MM.1S (cell line): Measurements from ENCODE around the gene MDGA2.

Experiments used
- DNase-seq: peaks from one replicate; pipeline ENCODE4 v3.0.0-alpha.2; 2015
- H2AFZ ChIP-seq: fragments of 300-600 bp; sonication (generic); 2 replicates; pipeline ENCODE4 v1.6.0; 2016; ENCODE audit warnings: antibody characterized with exemption, low read length
- H3F3A ChIP-seq: fragments of 300-600 bp; sonication (generic); 2 replicates; pipeline ENCODE4 v1.6.1; 2016; ENCODE audit warnings: mild to moderate bottlenecking, antibody characterized with exemption, low read length, moderate library complexity, mixed read lengths; ENCODE audit not compliant: insufficient read depth
- H3K27ac ChIP-seq: fragments of 300-600 bp; sonication (generic); 2 replicates; pipeline ENCODE4 v1.5.1; 2016; ENCODE audit warnings: mild to moderate bottlenecking, low read length
- H3K27me3 ChIP-seq: fragments of 300-600 bp; sonication (generic); replicated peaks from 2 replicates; pipeline ENCODE4 v1.6.0; 2016; ENCODE audit warnings: low read length; ENCODE audit not compliant: insufficient read depth
- H3K36me3 ChIP-seq: fragments of 300-600 bp; sonication (generic); replicated peaks from 2 replicates; pipeline ENCODE4 v1.6.1; 2016; ENCODE audit warnings: mild to moderate bottlenecking, low read length, mixed read lengths; ENCODE audit not compliant: insufficient read depth
- H3K4me1 ChIP-seq: fragments of 300-600 bp; sonication (generic); 2 replicates; pipeline ENCODE4 v1.6.1; 2016; ENCODE audit warnings: low read length, mixed read lengths
- H3K4me2 ChIP-seq: fragments of 300-600 bp; sonication (generic); 2 replicates; pipeline ENCODE4 v1.6.0; 2016; ENCODE audit warnings: low read depth, low read length
- H3K4me3 ChIP-seq: fragments of 300-600 bp; sonication (generic); 2 replicates; pipeline ENCODE4 v1.5.1; 2016; ENCODE audit warnings: low read length, mixed read lengths
- H3K79me2 ChIP-seq: fragments of 300-600 bp; sonication (generic); 2 replicates; pipeline ENCODE4 v1.6.1; 2016; ENCODE audit warnings: mixed run types, low read length, mixed read lengths
- H3K9ac ChIP-seq: fragments of 300-600 bp; sonication (generic); 2 replicates; pipeline ENCODE4 v1.6.1; 2016; ENCODE audit warnings: low read length, mixed read lengths
- H3K9me2 ChIP-seq: fragments of 300-600 bp; sonication (generic); replicated peaks from 2 replicates; pipeline ENCODE4 v1.6.1; 2016; ENCODE audit warnings: mild to moderate bottlenecking, low read length, mixed read lengths; ENCODE audit not compliant: insufficient read depth
- H3K9me3 ChIP-seq: fragments of 300-600 bp; sonication (generic); replicated peaks from 2 replicates; pipeline ENCODE4 v1.6.1; 2016; ENCODE audit warnings: mild to moderate bottlenecking, low read length, mixed read lengths; ENCODE audit not compliant: insufficient read depth
- H4K20me1 ChIP-seq: fragments of 300-600 bp; sonication (generic); 2 replicates; pipeline ENCODE4 v1.6.1; 2016; ENCODE audit warnings: mild to moderate bottlenecking, low read length, moderate library complexity, mixed read lengths; ENCODE audit not compliant: insufficient read depth
- EZH2 ChIP-seq: fragments of 300-600 bp; sonication (generic); optimal IDR thresholded peaks from 2 replicates; pipeline ENCODE3; 2017; ENCODE audit warnings: low read depth, mild to moderate bottlenecking, antibody characterized with exemption, low read length, mixed read lengths
- EZH2phosphoT487 ChIP-seq: fragments of 300-600 bp; sonication (generic); IDR thresholded peaks from 2 replicates; pipeline ENCODE4 v1.6.1; 2018; ENCODE audit warnings: antibody characterized with exemption, low read length
- TF ChIP-seq, protein P1 (sequence below): fragments of 300-600 bp; sonication (generic); IDR thresholded peaks from 2 replicates; pipeline ENCODE4 v1.5.1; 2016; ENCODE audit warnings: antibody characterized with exemption, low read length, mixed read lengths

The MDGA2 gene

DNA sequence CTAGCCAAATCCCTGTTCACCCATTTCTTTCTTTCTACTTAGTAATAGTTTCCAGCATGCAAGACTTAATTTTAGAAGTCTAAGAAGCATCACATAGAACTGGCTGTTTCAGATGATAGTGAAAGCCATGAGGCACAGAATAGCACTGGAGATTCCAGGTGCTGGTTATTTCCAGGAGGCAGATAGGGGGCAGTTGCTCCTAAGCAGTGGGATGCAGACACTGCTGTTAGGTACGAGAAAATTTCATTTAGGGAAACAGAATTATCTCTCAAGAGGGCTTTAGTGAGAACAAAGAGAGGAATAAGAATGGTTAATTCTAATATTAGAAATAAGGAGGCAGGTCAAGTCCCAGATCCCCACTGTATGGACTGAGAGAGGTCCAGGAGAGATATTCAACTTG lies 3.6 kb upstream of the MDGA2 start:
- Histone ChIP-seq H3F3A (no peaks in the 10 kb centered on the region), H3K4me2 (no peak overlapping the region), H3K79me2 (no peaks in the 10 kb centered on the region), H3K27ac (no peak overlapping the region), H3K27me3 (no peaks in the 10 kb centered on the region), H3K9me2 (no peaks in the 10 kb centered on the region), H4K20me1 (no peaks in the 10 kb centered on the region), H2AFZ (no peak overlapping the region), H3K4me3 (no peak overlapping the region), H3K36me3 (no peaks in the 10 kb centered on the region), H3K9me3 (no peaks in the 10 kb centered on the region), H3K4me1 (no peaks in the 10 kb centered on the region), H3K9ac (no peak overlapping the region)
- TF ChIP-seq, protein P1, sequence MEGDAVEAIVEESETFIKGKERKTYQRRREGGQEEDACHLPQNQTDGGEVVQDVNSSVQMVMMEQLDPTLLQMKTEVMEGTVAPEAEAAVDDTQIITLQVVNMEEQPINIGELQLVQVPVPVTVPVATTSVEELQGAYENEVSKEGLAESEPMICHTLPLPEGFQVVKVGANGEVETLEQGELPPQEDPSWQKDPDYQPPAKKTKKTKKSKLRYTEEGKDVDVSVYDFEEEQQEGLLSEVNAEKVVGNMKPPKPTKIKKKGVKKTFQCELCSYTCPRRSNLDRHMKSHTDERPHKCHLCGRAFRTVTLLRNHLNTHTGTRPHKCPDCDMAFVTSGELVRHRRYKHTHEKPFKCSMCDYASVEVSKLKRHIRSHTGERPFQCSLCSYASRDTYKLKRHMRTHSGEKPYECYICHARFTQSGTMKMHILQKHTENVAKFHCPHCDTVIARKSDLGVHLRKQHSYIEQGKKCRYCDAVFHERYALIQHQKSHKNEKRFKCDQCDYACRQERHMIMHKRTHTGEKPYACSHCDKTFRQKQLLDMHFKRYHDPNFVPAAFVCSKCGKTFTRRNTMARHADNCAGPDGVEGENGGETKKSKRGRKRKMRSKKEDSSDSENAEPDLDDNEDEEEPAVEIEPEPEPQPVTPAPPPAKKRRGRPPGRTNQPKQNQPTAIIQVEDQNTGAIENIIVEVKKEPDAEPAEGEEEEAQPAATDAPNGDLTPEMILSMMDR, result no peak
- TF ChIP-seq EZH2phosphoT487, result no peak
- no peak for TF ChIP-seq EZH2
- no peak for DNase-seq

DNA sequence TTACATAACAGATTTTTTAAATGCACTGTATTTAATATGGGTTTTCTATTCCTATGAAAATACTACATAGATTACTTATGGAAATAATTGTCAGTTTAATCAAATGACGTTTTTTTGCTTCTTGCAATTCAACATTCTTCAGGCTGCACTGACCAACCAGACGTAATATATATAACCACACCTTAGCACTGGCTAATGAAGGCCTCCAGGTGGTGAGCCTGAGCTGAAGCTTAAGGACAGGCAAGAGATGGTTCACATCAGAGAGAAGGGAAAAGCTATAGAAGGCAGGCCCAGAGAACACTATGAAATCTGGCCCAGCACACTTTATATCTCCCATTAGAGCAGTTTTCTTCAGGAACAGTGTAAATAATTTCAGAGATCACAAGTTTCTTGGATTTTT lies 2.8 kb upstream of the MDGA2 start:
- no peak for TF ChIP-seq EZH2phosphoT487
- no peak for TF ChIP-seq EZH2
- TF ChIP-seq, protein P1, result no peak
- Histone ChIP-seq H3K9ac (no peak overlapping the region), H3K4me3 (no peak overlapping the region), H3K27me3 (no peaks in the 10 kb centered on the region), H3K9me3 (no peaks in the 10 kb centered on the region), H3K27ac (no peak overlapping the region), H3F3A (no peaks in the 10 kb centered on the region), H4K20me1 (no peaks in the 10 kb centered on the region), H3K9me2 (no peaks in the 10 kb centered on the region), H3K4me2 (no peak overlapping the region), H3K36me3 (no peaks in the 10 kb centered on the region), H2AFZ (no peak overlapping the region), H3K79me2 (no peaks in the 10 kb centered on the region), H3K4me1 (no peaks in the 10 kb centered on the region)
- DNase-seq, result no peak

DNA sequence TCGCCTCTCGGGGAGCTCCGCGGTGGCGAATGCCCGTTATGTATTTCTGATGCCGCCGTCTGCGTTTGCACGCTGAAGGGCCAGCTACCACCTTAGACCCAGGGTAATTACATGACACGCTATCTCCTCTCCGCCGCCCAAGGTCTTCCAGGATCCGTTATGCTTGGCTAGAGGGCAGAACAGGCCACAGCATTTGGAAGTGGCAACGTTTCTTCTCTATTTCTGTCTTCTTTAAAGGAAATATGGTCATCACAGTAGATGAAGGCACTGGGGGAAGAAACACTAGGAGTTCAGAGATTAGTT lies 861 bp upstream of the MDGA2 start:
- Histone ChIP-seq H3K4me2 (no peak overlapping the region), H3K9ac (no peak overlapping the region), H3K36me3 (no peaks in the 10 kb centered on the region), H3F3A (no peaks in the 10 kb centered on the region), H3K4me3 (no peak overlapping the region), H4K20me1 (no peaks in the 10 kb centered on the region), H3K9me3 (no peaks in the 10 kb centered on the region), H3K79me2 (no peaks in the 10 kb centered on the region), H3K27me3 (no peaks in the 10 kb centered on the region), H2AFZ (no peak overlapping the region), H3K27ac (no peak overlapping the region), H3K4me1 (no peaks in the 10 kb centered on the region), H3K9me2 (no peaks in the 10 kb centered on the region)
- DNase-seq, result no peak
- TF ChIP-seq EZH2, result no peak
- TF ChIP-seq, protein P1, result no peak
- TF ChIP-seq EZH2phosphoT487, result no peak
